Measurements from ENCODE around the gene USP2.
A peak's percentile ranks its signal among the peaks of the same experiment; 100 is the strongest.
"Not testable (repeated sequence)": the region's sequence is repeated elsewhere in the genome, so short reads cannot be mapped to it uniquely, and the experiment has no call there.

Gene USP2

DNA sequence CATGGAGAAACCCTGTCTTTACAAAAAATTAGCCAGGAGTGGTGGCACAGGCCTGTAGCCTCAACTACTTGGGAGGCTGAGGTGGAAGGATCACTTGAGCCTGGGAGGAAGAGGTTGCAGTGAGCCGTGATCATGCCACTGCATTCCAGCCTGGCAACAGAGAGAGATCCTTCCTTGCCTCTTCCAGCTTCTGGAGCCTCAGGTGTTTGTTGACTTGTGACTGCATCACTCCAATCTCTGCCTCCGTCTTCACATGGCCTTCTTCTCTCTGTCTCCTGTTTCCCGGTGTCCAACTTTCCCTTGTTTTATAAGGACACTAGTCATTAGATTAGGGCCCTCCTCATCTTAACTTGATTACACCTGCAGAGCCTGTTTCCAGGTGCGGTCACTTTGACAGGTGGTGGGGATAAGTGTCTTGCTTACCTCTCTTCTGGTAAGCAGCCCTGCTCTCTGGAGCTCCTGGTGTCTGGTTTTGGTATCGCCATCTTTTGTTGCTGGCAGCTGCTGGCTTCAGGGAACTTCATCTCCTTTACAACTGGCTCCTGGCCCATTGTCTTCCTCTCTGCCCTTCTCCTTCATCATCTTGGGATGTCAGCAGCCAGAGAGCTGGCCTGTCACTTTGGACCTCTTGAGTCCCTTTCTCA, 8.2 kb upstream of the USP2 start:
- TF ChIP-seq, protein P1, sequence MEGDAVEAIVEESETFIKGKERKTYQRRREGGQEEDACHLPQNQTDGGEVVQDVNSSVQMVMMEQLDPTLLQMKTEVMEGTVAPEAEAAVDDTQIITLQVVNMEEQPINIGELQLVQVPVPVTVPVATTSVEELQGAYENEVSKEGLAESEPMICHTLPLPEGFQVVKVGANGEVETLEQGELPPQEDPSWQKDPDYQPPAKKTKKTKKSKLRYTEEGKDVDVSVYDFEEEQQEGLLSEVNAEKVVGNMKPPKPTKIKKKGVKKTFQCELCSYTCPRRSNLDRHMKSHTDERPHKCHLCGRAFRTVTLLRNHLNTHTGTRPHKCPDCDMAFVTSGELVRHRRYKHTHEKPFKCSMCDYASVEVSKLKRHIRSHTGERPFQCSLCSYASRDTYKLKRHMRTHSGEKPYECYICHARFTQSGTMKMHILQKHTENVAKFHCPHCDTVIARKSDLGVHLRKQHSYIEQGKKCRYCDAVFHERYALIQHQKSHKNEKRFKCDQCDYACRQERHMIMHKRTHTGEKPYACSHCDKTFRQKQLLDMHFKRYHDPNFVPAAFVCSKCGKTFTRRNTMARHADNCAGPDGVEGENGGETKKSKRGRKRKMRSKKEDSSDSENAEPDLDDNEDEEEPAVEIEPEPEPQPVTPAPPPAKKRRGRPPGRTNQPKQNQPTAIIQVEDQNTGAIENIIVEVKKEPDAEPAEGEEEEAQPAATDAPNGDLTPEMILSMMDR (IDR thresholded peaks at IDR 0.05; ENCODE audit: extremely low read depth, insufficient read depth, missing control alignments), result peak; percentile 23

DNA sequence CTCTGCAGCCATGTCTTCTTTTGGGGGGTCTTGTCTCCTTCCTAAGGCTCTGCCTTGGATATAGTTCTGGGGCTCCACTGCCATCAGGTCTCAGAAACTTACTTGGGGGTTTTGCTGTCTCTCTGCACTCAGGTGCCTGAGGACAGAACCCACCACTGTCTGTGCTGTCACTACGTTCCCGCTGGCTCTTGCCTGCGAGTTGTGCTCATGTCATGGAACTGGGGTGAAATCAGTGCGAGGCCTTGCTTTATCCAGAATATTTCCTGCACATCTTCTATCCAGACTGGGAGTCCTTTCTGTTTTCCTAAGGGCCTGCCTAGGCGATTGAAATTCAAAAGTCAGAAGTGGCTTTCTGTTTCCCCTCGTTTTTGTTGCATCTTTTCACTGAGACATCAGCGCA, 6.6 kb upstream of the USP2 start:
- DNase-seq (ENCODE audit: low spot score), result peak; percentile 3
- TF ChIP-seq, protein P1 (IDR thresholded peaks at IDR 0.05; ENCODE audit: extremely low read depth, insufficient read depth, missing control alignments), result no peak

More for the DNA sequence above, 8.2 kb upstream of the USP2 start:
- DNase-seq (ENCODE audit: low spot score), result peak; percentile 48
- in situ Hi-C loops (cut with MboI; ENCODE audit: low pct_unique_long_range_greater_than_20kb, low sequenced_read_pairs, unreplicated experiment), result no loop called here

DNA sequence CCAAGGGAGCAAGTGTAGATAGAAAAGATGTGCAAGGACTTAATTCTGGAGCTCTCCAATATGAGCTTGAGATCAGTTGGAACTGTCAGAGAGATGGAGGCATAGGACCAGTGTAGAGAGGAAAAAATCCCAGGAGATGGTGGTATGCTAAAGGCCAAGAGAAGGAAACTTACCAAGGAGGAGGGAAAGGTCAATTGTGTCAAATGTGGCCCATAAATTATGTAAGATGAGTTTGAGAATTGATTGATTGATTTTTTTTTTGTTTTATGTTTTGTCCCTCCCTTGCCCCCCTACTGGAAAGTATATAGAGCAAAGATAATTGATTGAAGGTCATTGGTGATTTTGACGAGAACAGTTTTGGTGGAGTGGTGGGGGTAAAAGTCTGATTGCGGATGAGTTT, 2.8 kb upstream of the USP2 start:
- TF ChIP-seq, protein P1 (IDR thresholded peaks at IDR 0.05; ENCODE audit: extremely low read depth, insufficient read depth, missing control alignments), result no peak
- DNase-seq (ENCODE audit: low spot score), result peak; percentile 2
- in situ Hi-C loops (cut with MboI; ENCODE audit: low pct_unique_long_range_greater_than_20kb, low sequenced_read_pairs, unreplicated experiment), result no loop called here

More for the DNA sequence above, 6.6 kb upstream of the USP2 start:
- in situ Hi-C loops (cut with MboI; ENCODE audit: low pct_unique_long_range_greater_than_20kb, low sequenced_read_pairs, unreplicated experiment), result no loop called here

DNA sequence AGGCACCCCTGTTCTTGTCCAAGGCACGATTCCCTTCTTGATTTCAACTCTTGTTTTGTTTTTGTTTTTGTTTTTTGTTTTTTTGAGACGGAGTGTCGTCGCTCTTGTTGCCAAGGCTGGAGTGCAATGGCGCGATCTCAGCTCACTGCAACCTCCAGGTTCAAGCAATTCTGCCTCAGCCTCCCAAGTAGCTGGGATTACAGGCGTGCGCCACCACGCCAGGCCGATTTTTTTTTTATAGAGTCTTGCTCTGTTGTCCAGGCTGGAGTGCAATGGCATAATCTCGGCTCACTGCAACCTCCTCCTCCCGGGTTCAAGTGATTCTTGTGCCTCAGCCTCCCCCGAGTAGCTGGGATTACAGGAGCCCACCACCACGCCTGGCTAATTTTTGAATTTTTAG, 1.0 kb upstream of the USP2 start:
- in situ Hi-C loops (cut with MboI; ENCODE audit: low pct_unique_long_range_greater_than_20kb, low sequenced_read_pairs, unreplicated experiment); DNase-seq (ENCODE audit: low spot score): not testable (repeated sequence)

DNA sequence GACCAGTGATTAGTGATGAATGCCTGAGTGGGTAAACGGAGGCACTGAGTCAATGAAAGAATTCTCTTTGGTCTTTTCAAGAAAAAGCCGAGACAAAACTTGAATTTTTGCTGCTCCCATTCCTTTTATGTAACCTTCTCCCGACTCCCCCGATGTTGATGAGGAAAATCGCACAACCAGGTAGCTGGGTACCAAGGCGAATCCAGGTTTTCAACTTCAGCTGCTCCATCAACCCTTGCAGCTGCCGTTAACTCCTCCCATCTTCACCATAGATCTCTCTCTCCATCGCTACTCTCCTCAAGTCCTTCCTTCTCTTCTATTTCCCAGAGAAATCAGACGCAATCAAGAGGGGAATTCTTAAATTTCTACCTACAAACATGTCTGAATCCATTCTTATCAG, 611 bp upstream of the USP2 start:
- DNase-seq (ENCODE audit: low spot score), result peak; percentile 1
- TF ChIP-seq, protein P1 (IDR thresholded peaks at IDR 0.05; ENCODE audit: extremely low read depth, insufficient read depth, missing control alignments), result no peak
- in situ Hi-C loops (cut with MboI; ENCODE audit: low pct_unique_long_range_greater_than_20kb, low sequenced_read_pairs, unreplicated experiment), result no loop called here

DNA sequence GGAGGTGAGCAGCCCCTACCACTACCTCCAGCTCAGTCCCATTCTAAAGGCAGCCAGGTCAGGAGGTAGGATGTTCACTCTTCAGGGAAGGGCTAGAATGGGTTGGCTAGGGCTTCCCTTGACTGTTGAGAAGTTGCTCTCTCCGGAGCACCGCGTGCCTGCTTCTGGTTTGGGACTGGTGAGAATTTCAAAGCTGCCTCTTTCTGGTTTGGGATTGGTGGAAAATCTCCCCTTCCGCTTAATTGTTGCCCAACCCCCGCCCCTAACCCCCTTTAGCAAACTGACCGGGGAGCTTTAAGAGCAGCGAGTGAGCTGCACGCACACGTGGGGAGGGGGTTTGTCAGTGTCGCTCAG, 686 bp downstream of the USP2 start:
- TF ChIP-seq, protein P1 (IDR thresholded peaks at IDR 0.05; ENCODE audit: extremely low read depth, insufficient read depth, missing control alignments), result no peak
- DNase-seq (ENCODE audit: low spot score), result no peak

DNA sequence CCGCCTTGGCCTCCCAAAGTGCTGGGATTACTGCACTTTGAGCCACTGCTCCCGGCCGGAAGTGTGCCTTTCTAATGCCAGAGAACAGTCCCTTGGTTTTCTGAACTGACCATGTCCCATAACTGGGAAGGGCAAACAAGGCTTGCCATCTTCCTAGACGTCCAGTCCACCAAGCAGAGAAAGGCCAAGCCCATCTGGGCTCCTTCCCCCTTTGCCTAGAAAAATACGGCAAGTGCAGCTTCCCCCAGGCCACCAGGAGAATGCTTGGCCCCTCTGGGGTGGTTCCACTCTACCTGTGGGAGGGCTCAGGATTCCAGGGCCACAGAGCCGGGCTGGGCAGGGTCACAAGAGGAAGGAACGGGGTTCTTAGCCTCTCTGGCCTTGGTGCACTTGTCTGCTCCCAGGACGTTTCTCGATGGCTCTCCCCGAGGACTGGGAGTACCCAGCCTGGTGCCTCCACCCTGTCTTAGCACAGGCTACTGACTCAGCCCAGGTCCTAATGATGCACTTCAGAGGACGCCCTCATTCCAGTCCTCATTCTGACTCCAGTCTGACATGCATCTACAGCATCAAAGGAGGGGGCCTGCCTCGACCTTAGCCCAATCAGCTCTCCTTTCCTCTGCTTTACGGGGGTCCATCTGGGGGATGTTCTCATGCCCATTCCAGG, 1.2 kb downstream of the USP2 start:
- TF ChIP-seq, protein P1 (IDR thresholded peaks at IDR 0.05; ENCODE audit: extremely low read depth, insufficient read depth, missing control alignments), result no peak
- in situ Hi-C loops (cut with MboI; ENCODE audit: low pct_unique_long_range_greater_than_20kb, low sequenced_read_pairs, unreplicated experiment), result no loop called here
- DNase-seq (ENCODE audit: low spot score), result peak; percentile 15

More for the DNA sequence above, 686 bp downstream of the USP2 start:
- in situ Hi-C loops (cut with MboI; ENCODE audit: low pct_unique_long_range_greater_than_20kb, low sequenced_read_pairs, unreplicated experiment), result no loop called here

Measured in GM13977 (cell line).